SIG-M5 (cell line): ENCODE data around the gene ARHGAP15.

Source experiments
- DNase-seq: peaks from one replicate; lab custom pipeline; 2025; lab: John Stamatoyannopoulos, UW

ARHGAP15 gene

DNA sequence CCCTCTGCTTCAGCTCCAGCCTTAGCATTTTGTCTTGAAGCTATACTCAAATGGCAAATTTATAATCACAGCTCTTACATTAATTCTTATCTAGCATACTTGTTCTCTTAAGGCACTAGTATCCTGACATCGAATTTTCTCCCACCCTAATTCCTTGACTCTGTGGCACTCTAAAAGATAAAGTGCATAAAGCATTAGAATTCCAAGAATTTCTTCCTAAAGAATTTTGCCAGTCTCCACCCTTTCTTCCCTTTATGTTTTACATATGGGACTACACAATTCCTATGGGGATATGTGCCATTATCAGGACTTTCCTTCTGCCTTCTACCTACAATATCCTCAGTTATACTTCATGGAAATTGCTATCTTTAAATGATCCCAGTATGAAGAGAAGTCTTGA, 560.3 kb downstream of the ARHGAP15 start:
- no peak for DNase-seq

DNA sequence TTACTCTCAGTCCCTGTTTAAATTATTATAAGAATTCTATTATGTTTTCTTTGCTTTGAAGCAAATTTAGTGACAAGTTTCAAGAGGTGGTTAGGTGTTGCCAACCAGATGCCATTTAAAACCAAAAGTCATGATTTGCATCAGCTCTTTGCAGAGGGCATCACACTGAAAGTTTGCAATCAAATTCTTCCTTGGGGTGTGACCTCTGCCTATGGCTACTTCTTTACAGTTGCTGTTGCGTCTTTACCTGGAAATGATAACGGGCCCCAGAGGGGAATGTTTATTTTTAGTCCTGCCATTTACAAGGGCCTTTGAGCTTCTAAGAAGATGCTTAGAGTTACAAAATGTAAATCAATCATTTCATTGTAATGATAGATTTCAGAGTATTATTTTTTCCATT, 561.0 kb downstream of the ARHGAP15 start:
- DNase-seq: no peak

DNA sequence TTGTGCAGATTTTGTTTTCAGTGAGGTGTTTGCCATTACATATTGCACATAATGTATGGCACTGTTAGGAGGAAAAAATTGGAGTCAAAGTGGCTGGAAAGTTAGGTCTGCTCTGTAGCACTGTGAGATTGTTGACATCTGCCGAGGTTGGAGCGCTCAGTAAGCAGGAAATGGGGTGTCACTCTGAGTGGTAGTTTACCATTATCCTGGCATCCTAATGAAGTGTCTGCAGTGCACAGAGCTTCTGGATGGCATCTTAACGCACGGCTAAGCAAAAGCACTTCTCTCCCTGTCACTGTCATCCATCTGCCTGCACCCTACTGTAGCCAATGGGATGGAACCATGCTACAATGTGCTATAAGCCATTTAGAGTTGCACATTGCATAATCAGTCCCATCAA, 561.9 kb downstream of the ARHGAP15 start:
- DNase-seq: no peak

DNA sequence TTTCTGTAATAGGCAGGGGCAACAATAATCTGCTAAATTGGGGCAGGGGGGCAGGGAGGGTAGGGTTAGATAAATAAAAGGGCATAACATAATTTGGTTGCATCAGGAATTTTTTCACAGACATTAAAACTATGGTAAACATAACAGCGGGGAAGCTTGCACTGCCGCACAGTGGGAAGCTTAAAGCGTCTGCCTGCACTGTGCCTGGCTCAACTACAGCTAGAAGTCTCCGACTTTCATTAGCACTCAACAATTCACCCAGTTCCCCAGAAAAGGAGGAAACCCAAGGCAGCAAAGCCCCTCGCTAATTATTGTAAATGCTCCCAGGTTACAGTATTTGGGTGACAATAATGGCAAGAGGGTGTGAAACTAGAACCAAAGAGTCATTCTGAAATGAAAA, 562.9 kb downstream of the ARHGAP15 start:
- DNase-seq: no peak

DNA sequence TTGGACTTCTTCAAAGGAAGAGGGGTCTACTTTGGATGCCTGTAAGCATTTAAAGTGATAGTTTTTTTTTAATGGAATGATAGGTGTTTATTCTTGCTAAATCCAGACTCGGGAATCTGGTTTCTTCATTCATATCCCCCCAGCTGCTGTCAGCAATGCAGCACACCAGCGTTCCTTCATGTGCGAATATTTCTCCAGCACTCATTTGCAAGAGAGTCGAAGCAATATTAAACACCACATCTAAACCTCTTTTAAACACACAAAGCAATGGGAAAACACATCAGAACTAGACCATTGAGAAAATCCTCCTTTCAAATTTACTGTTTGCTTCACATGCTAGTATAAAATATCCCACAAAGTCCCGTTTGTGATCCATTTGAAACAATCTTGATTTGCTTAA, 563.7 kb downstream of the ARHGAP15 start:
- DNase-seq: no peak

DNA sequence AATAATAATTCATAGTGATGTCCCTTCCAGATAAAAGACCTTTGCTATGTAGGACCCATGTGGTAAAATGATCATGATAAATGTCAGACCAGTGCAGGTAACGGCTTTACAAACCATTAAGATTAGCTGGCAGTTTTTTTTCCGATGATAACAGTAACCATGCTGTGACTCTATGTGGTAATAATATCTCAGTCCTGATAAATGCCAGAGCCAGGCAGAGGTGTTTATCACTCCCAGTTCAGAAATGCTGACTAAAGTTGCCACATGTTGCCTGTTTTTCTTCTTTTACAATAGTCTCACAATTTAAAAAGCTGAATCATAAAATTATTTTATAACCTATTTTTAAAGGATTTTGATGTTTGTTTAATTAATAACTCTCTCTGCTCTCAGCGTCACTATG, 565.1 kb downstream of the ARHGAP15 start:
- no peak for DNase-seq

DNA sequence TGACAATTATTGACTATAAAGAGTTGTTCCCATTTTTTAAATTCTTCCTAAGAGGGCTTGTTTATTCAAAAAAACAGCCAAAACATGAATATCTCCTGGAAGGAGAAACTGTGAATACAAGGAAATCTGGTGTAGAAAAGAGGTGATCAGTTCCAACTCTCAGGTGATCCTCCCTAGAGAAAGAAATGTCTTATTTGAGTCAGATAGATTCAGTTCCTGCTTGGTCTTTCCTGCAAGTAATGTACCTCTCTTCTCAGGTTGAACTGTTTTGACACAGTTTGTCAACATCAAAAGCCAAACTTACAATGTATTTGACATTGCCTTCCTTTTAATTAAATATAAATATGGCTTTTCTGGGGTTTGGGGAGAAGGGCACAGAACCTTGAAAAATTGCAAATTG, 567.4 kb downstream of the ARHGAP15 start:
- DNase-seq: no peak

DNA sequence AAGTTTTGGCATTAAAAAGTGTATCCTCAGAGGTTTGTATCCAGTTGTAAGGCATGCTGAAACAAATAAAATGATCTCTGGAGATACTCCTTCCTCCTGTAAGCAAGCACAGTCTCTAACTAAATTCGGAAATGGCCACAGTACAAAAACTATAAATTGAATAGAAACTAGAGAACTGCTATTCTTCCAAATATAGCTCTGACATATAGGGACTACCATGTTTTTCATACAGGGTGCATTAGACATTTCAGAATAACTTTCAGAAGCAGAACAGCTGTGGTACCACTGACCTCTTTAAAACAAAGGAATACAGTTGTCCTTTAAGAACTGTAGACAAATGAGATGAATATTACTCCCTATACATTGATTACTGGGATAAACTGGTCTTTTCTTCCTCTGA, 568.5 kb downstream of the ARHGAP15 start:
- no peak for DNase-seq

DNA sequence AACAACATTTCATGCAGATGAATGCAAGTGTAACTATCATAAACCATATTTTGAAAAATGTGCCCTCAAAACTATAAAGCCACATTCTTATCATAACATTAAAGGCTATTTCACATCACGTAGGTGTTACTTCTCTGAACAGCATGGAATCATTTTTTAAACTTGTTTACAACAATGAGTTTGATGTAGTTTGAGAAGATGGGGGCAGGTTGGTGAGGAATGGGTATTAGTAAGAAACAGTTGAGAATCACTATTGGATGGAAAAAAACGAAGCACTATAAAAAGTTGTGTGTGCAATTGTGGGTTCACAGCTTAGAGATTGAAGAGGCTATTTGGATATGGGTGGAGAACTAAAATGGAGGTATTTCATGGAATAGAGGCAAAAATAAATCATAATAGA, 569.1 kb downstream of the ARHGAP15 start:
- no peak for DNase-seq

DNA sequence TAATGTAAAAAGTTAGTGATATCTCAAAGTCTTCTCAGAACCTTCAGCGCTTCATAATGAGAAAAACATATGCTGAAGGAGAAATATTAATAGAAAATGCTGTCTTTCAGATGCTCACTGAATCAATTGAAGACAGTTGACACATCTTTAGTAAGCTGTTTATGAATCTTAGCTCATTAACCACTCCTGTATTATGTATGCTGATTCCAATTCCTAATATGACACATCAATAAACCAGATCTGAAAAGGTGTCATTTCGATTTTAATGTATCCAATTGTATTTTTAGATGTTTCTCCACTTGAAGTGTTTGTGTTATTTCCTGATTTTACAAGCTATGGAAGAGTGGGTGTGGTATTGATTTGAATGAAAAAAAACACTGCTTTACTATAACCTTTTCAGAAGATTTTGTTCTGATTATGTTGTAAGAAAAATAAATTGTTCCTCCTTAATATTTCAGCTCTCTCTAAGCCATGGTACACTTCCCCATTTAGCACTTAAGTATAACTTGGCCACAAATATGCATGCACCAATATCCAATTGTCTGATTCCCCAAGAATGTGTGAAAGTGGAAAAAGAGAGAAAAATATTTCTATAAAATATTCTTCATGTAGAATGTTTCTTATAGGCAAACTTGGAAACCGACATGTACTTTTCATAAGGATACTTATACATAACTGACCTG, 569.8 kb downstream of the ARHGAP15 start:
- no peak for DNase-seq

DNA sequence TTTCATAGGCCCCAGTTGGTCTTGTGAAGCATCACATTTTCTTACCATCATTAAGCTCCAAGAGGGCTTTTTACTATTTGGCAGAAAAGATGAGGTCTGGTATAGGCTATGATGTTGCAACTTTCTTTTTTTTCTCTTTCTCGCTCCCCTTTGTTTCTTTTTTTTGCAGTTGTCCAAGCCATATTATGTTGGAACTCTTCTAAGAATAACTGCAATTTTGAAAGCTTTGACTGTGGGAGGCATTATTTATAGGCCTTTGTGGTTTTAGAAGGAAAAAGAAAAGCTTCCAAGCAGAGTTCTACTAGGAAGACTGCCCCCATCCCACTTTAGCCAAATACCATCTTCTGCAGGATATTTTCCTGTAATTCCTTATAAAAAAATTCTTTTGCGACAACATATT, 571.6 kb downstream of the ARHGAP15 start:
- DNase-seq: no peak

DNA sequence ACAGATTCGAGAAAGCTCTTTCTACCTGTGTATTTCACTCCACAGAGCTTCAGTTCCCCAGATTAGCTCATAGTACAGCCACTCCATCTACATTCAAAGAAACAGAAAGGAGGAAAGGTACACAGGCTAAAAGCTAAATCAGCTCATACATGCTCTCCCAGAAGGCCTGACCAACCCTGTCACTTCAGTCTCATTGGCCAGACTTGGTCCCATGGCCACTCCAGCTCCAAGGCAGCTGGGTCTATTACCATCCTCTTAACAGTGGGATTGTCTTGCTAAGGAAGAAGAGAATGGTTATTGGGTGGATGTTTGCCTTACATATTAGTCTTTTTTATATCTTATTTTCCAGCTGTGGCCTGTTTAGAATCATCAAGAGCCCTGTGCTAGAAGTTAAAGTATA, 572.6 kb downstream of the ARHGAP15 start:
- no peak for DNase-seq

DNA sequence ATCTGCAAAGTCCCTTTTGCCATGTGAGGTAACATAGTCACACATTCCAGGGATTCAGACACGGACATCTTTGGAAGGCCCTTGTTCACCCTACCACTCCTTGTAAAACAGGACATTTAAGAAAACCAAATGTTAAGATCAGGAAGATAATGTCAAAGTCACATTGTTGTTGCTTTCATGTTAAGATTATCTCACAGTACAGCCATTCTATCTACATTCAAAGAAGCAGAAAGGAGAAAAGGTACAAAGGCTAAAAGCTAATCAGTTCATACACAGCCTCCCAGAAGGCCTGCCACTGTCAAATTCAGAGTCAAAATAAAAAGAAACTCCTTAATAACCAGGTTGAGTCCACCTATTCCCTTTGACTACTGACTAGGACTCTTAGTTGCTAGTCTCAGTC, 573.7 kb downstream of the ARHGAP15 start:
- no peak for DNase-seq

DNA sequence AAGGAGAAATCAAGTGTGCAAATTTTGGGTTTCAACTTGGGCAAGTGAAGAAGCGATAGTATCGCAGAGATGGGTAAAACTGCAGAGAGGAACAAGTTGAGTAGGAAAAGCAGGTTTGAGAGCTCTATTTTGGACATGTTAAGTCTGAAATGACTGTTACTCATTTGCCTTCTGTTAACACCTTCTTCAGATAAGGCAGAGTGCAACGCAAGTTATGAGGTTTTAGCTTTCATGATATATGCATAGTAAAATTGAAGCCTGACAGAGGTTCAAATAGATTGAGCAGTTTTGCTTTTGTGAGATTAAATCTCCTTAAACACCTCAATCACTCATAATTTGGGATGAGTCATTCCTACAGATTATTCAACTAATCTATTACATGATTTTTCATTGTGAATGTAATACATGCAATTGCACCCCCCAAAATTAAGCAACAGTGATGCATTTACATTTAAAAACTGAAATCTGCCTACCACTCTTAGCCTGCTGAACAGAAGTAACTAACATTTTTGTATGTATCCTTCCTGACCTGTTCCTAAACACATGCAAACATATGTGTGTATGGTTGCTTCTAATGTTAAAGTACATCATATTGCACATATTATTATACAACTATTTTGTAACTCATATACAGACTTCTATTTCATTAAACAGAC, 575.4 kb downstream of the ARHGAP15 start:
- no peak for DNase-seq

DNA sequence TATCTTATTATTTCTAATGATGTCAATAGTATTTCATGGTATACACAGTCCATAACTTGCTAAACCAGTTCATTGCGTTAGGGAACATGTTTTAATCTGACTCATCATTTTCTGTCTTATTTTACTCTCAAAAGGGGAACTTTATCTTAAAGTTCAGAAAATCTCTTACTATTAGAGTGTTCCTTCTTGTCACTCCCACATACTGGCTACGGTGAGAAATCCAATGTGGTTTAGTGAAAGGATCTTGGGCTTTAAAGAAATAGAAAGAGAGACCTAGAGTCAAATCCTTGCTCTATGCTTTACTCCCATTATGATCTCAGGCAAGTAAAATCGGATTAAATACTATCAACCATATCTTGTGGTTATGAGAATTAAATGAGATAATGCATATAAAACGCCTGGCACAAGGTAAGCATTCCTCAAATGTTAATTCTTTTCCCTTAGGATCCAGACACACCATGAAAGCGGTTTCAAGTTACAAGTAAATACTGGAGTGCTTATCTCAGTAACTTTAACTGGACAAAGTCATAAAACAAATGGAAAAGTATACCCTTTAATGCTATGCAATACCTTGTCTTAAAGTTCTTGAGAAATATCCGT, 576.0 kb downstream of the ARHGAP15 start:
- DNase-seq: no peak

DNA sequence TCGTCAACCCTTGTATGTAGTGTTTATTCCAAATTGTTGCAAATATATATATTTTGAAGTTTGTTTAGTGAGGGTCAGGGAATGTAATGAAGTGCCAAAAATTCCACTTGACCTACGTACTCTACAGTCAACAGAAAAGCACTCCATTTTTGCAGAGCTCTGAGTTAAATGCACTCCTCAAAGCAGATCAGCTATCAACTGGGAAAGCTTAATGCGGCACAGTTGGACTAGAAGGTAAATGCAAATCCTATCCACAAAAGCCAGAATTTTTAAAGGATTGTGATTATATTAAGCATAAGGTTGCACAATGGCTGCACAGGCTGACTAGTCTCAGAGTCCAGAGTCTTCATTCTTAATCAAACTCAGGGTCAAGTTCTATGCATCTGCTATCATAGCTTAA, 577.1 kb downstream of the ARHGAP15 start:
- no peak for DNase-seq

DNA sequence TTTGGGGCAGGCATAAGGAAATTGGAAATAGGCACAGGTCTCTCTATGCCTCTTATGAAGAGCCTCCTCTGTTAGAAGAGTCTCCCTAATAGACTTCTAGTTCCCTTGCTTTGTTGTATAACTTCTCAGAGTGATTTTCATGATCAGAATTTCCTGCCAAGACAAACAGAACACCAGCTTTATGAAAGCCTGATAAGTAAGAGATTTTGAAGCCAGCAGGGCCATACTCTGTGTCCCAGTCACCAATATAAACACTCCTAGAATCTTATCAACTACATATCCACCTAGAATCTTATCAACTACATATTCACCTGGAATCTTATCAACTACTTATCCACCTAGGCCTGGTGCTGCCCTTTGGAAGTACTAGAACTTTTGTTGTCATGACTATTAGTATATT, 579.5 kb downstream of the ARHGAP15 start:
- no peak for DNase-seq

DNA sequence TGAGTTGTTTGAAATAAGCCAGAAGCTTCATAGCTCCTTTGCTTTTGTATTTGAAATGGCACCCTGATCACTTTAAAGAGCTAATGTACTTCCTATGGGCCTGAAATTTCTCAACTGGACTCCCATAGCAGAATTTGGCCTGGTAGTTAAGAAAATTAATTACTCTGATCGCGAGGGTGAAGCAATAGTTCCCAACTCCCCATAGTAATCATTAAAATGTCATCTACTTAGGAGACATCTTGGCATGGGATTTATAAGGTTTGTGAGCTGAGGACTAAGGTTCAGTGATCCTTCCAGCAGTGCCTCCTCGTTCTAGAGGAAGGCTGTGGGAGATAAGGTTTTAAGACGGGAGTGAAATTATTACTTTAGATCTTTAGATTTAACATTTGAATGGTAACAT, 581.0 kb downstream of the ARHGAP15 start:
- DNase-seq: no peak

DNA sequence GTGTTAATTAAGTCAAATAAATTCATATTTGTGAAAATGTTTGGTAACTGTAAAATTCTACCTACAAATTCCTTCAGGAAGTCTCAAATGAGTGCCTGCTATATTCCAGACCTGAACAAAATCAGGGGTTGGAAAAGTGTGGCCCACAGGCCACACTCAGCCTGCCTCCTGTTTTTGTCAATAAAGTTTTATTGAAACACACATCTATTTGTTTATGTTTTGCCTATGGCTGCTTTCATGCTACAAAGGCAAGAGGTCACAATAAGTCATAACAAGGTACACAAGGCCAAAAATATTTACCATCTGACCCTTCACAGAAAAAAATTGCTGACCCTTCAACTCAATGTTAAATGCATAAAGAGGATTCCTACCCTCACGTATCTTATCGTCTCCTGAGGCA, 581.7 kb downstream of the ARHGAP15 start:
- DNase-seq: no peak

DNA sequence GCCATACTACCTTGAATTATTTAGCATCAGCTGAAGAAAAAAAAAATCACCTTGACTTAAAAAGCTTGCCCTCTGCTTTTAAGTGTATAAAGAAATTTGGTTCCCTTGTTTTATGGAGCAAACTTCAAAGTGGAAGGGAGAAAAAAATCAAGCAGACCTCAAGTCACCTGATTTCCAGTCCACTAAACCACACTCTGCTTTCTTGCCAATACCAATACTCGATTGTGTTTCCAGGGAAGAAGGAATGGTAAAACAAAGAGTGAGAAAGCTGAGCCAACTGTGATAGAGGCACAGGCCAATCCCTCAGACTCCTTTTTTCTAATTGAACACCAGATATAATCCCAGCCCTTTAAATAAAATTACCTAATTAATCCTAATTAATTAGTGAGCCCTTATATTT, 587.3 kb downstream of the ARHGAP15 start:
- DNase-seq: no peak

DNA sequence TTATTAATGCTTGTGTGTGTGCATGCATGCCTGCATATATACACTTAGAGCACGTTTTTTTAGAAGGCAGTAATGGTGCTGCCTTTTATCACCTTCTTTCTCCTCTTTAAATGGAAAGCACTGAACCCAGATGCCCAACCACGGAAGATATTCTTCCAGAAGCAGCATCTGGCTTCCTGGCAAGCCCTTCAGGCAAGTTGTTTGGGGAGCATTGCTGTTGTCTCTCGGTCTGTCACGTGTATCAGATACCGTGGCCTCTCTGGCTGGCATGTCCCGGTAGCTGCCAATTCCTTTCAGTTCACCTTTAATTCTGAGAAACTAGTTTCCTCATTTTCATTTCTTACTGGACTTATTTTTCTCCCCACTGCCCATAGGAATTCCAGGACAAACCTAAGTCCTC, 587.8 kb downstream of the ARHGAP15 start:
- DNase-seq: no peak

DNA sequence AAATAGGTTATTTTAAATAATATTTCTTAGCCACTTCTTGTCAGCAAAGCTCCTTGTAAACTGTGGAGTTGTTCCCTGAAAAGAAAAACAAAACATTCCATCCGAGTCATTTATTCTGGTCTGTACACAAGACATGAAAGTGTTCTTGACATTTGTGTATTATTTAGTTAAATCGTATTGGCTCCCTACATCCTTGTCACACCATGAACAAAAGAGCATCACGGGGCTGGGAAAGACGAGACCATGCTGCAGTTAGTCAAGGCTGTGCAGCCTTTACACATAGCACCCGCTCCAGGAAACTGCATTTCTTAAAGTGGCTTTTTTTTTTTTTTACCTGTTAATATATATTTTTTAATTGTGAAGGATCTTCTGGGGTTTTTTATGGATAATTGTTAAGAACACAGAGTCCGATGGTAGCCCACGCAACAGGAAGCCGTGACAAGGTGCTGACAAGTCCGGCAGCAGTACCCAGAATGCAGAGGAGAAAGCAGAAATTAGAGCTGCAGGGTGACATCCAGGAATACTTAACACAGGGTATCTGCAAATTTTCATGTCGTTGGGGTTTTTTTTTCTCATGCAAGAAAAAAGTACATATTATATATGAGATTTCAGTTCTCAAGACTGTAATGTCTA, 588.4 kb downstream of the ARHGAP15 start:
- no peak for DNase-seq

DNA sequence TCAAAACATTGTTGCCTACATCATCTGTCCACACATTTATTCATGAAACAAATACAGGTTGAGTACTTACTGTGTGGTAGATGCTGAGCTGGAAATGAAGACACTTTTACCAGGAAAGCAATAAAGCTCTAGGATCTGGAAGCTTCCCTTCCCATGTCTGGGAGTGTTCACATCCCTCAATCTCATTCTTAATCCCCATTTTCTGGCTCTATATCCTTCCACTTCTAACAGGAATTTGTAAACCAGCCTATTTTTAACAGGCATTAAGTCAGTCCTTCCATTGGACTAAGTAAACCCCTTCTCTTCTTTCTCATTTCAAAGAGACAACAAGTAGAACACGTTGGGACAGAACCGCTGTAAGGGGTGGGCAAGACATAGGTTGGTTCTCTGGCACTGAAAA, 589.5 kb downstream of the ARHGAP15 start:
- no peak for DNase-seq
